ENCODE measurements around the gene TRAM2. TPM values are rescaled to one million over a fixed set of nuclear protein-coding genes. Genes with fewer than 3 reads are reported as not detected.

The TRAM2 gene
- total and polyA plus RNA-seq, 2 of the 8 experiments (the other 6 are each of a cell fraction or from before 2014, with no cell fraction given): 9.0 to 21.4 TPM

DNA sequence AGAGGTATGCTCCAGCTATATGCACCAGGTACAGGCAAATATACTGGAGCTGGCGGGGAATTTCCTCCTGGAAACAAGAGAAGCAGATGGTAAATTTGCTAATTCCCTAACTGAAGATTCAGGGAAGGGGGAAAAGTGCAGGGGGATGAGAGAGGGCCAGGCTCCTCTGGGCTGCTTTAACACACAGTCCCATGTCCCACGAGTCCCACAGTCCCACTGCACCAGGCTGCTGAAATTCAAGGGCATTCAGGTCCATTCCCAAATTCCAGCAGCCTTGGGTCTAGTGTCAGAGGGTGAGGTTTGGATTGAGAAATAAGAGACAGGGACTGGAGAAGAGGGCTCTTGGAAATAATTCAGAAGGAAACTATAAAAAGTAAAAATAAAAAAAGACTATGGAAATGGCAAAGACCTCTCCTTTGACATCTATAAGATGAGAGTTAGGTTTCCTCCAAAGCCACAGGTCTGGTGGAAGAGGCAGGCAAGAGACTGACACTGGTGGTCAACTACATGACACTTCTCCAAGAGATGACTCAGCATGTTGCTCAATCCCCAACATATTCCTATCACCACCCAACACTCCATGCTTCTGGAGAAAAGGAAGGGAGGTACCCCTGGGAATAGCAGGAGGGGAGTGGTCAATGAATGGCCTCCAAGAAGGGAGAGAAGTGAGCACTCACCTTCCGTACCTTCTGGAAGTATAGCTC is 69.2 kb downstream of the TRAM2 start:
- Histone ChIP-seq H3K9ac (replicated peaks in 1 of 4; ENCODE audit: extremely low read depth in 1 of 4, low read depth in 3 of 4, low read length in 3 of 4) (no peak overlapping the region), H3K4me3 (ENCODE audit: extremely low read depth in 1 of 4, insufficient read depth in 2 of 4, low read depth in 3 of 4, low read length in 4 of 4) (no peak overlapping the region), H3K18ac (ENCODE audit: extremely low read depth, low read length) (no peak overlapping the region), H4K91ac (replicated peaks; ENCODE audit: insufficient read length, low read length) (no peak overlapping the region), H3K9me3 (ENCODE audit: insufficient read depth in 2 of 2, low read depth in 1 of 2, low read length in 1 of 2) (no peaks in the 10 kb centered on the region), H3K79me1 (ENCODE audit: low read depth, low read length) (no peaks in the 10 kb centered on the region), H4K8ac (ENCODE audit: extremely low read depth, insufficient read depth, low read length) (no peak overlapping the region), H3K4me2 (ENCODE audit: insufficient read depth in 1 of 2, low read depth in 2 of 2, low read length in 2 of 2) (no peak overlapping the region), H2BK120ac (replicated peaks; ENCODE audit: low read depth, low read length) (no peak overlapping the region), H3K23ac (ENCODE audit: insufficient read length) (no peak overlapping the region), H3K27ac (ENCODE audit: low read depth, low read length) (no peak overlapping the region), H2BK5ac (ENCODE audit: low read depth, low read length) (no peak overlapping the region), H3K27me3 (replicated peaks in 1 of 4; ENCODE audit: control insufficient read depth in 3 of 4, extremely low read depth in 1 of 4, insufficient read depth in 3 of 4, low read length in 3 of 4) (no peaks in the 10 kb centered on the region), H4K5ac (ENCODE audit: insufficient read length, low read depth, low read length) (no peak overlapping the region), H3K14ac (ENCODE audit: insufficient read length) (no peak overlapping the region), H2BK12ac (ENCODE audit: low read depth, low read length) (no peak overlapping the region), H3K56ac (replicated peaks; ENCODE audit: insufficient read length, low read depth, low read length) (no peak overlapping the region), H2AK5ac (ENCODE audit: low read depth, low read length) (no peak overlapping the region), H4K20me1 (replicated peaks in 1 of 2; ENCODE audit: control insufficient read depth in 1 of 2, insufficient read depth in 2 of 2, low read length in 2 of 2) (no peaks in the 10 kb centered on the region), H3K79me2 (ENCODE audit: control insufficient read depth in 1 of 2, insufficient read depth in 2 of 2, low read length in 2 of 2) (no peaks in the 10 kb centered on the region), H2BK15ac (ENCODE audit: low read length) (no peak overlapping the region), H3K23me2 (ENCODE audit: low read depth, low read length) (no peaks in the 10 kb centered on the region), H2BK20ac (ENCODE audit: low read length) (no peak overlapping the region), H3K4ac (replicated peaks; ENCODE audit: insufficient read length, low read depth, low read length) (no peak overlapping the region), H3K4me1 (replicated peaks in 1 of 4; ENCODE audit: control insufficient read depth in 3 of 4, insufficient read depth in 4 of 4, low read length in 3 of 4) (peaks cover 0 to 14% (median 5%) of the 10 kb centered on the region in 4 experiments; a peak in 5 of 7 replicates), H2AFZ (ENCODE audit: low read length) (no peak overlapping the region), H3K36me3 (ENCODE audit: control insufficient read depth in 2 of 4, insufficient read depth in 4 of 4, low read length in 3 of 4) (peaks cover 0 to 25% (median 5%) of the 10 kb centered on the region in 4 experiments; a peak in 5 of 8 replicates)
- no peak for DNase-seq (ENCODE audit: low read depth in 1 of 2, low spot score in 2 of 2)
- no peak for FAIRE-seq
- POLR2A ChIA-PET (ENCODE audit: partially characterized antibody): interaction anchor here (1.3 to 1.4 kb wide), 2 partner anchors 9 to 10 kb away, joined by 4 to 5 read pairs; no protein-coding TSS in a partner anchor
- CTCF ChIA-PET (ENCODE audit: partially characterized antibody): interaction anchor here (0.9 to 2.2 kb wide), 8 partner anchors 10 to 155 kb away, joined by 3 to 9 read pairs (median 4); partner anchors contain the start of gene EFHC1
- WGBS, 2 experiments (ENCODE audit: extremely low coverage in 1 of 2, insufficient coverage in 1 of 2, insufficient read length in 1 of 2, insufficient replicate concordance in 2 of 2, low coverage in 1 of 2, low lambda C conversion rate in 2 of 2, missing lambda C conversion rate in 1 of 2): 91% methylated on average over 3 of the region's 3 CpGs; no CpG with 5 or more reads in 1 of the 2 experiments
- TF ChIP-seq POLR2AphosphoS5 (IDR thresholded peaks at IDR 0.05; ENCODE audit: low read depth, low read length): no peak
- TF ChIP-seq CBX8 (IDR thresholded peaks at IDR 0.05; ENCODE audit: borderline replicate concordance, low read depth, low read length): no peak
- TF ChIP-seq RXRA (IDR thresholded peaks at IDR 0.05; ENCODE audit: insufficient read depth, low read depth, low read length): no peak
- TF ChIP-seq GTF2F1 (IDR thresholded peaks at IDR 0.05; ENCODE audit: borderline replicate concordance, low read depth, low read length): no peak
- no peak for TF ChIP-seq RFX5 (IDR thresholded peaks at IDR 0.05; ENCODE audit: borderline replicate concordance, low read depth, low read length)
- TF ChIP-seq RNF2 (IDR thresholded peaks at IDR 0.05; ENCODE audit: borderline replicate concordance, low read depth, low read length, missing control alignments, poor library complexity, severe bottlenecking): no peak
- no peak for TF ChIP-seq ASH2L (IDR thresholded peaks at IDR 0.05; ENCODE audit: low read length)
- no peak for TF ChIP-seq KDM1A (IDR thresholded peaks at IDR 0.05; ENCODE audit: borderline replicate concordance, low read length)
- no peak for TF ChIP-seq GABPA (IDR thresholded peaks at IDR 0.05; ENCODE audit: borderline replicate concordance, insufficient read depth, low read length)
- TF ChIP-seq, protein P1, sequence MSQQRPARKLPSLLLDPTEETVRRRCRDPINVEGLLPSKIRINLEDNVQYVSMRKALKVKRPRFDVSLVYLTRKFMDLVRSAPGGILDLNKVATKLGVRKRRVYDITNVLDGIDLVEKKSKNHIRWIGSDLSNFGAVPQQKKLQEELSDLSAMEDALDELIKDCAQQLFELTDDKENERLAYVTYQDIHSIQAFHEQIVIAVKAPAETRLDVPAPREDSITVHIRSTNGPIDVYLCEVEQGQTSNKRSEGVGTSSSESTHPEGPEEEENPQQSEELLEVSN (IDR thresholded peaks at IDR 0.05): no peak
- no peak for TF ChIP-seq KDM4A (IDR thresholded peaks at IDR 0.05; ENCODE audit: low read depth, low read length, severe bottlenecking)
- TF ChIP-seq YY1 (IDR thresholded peaks at IDR 0.05; ENCODE audit: low read depth, low read length): no peak
